Uterus (tissue), 4 donors: ENCODE results near the gene SIM2. TPM values are rescaled to one million over a fixed set of nuclear protein-coding genes. Genes with fewer than 3 reads are reported as not detected.

ENCODE experiments used
- DNase-seq, 2 donors: peaks; one replicate each; pipeline ENCODE4 v3.0.0-alpha.2; 2019 to 2020
- H3K27ac ChIP-seq, 2 donors: fragments of 200-600 bp; sonication (generic); 1 replicate in 1 of 2; 2 replicates in 1 of 2; pipeline ENCODE4 v1.5.1; 2016 to 2018
- H3K27me3 ChIP-seq, 2 donors: fragments of 200-600 bp; sonication (generic); one replicate each; pipeline ENCODE4 v1.5.1; 2018 to 2019; ENCODE audit warnings: control low read depth in 1 of 2
- H3K36me3 ChIP-seq, 2 donors: fragments of 200-600 bp; sonication (generic); one replicate each; pipeline ENCODE4 v1.5.1; 2019; ENCODE audit warnings: control low read depth in 1 of 2
- H3K4me1 ChIP-seq, 2 donors: fragments of 200-600 bp; sonication (generic); one replicate each; pipeline ENCODE4 v1.5.1; 2018 to 2019; ENCODE audit warnings: control low read depth in 1 of 2
- H3K4me3 ChIP-seq, 2 donors: fragments of 200-600 bp; sonication (generic); 1 replicate in 1 of 2; 2 replicates in 1 of 2; pipeline ENCODE4 v1.5.1; 2018 to 2019; ENCODE audit warnings: mild to moderate bottlenecking in 1 of 2
- H3K9me3 ChIP-seq, 2 donors: fragments of 200-600 bp; sonication (generic); one replicate each; pipeline ENCODE4 v1.5.1; 2019; ENCODE audit warnings: control low read depth in 1 of 2
- POLR2A ChIP-seq, 2 donors: fragments of 450-650 bp; IDR thresholded peaks; one replicate each; pipeline ENCODE4 v1.6.1; 2016; ENCODE audit warnings: antibody characterized with exemption in 2 of 2, mild to moderate bottlenecking in 1 of 2, moderate library complexity in 1 of 2
- intact Hi-C: fragments of 100-400 bp; cut with DNase I; formaldehyde crosslinking; loops from one replicate; pipeline ENCODE4 v1.15.1; 2023; ENCODE audit warnings: low total_unique reads
- total RNA-seq, 4 donors: library from RNA; depleted of rRNA in 3 of 4; stranded (reverse); fragments of >200 nt in 3 of 4; gene quantifications; one replicate each; pipeline versions ENCODE4 v1.1.0 to v1.2.4, GENCODE V29; 2014 to 2023
- TF ChIP-seq, protein P1 (sequence below), 4 experiments: fragments of 200-600 bp in 2 of 4; fragments of 450-650 bp in 2 of 4; sonication (generic) in 2 of 4; IDR thresholded peaks; one replicate each; pipeline ENCODE4 v1.5.1; 2016 to 2019; ENCODE audit warnings: antibody characterized with exemption in 4 of 4, mild to moderate bottlenecking in 2 of 4, moderate library complexity in 1 of 4
- donor health status: DM: yes; HTN: yes; CAD: no.

SIM2 gene
- total RNA-seq, 4 donors from 2014 or later = 0.21 to 0.59 TPM; not detected in 2

DNA sequence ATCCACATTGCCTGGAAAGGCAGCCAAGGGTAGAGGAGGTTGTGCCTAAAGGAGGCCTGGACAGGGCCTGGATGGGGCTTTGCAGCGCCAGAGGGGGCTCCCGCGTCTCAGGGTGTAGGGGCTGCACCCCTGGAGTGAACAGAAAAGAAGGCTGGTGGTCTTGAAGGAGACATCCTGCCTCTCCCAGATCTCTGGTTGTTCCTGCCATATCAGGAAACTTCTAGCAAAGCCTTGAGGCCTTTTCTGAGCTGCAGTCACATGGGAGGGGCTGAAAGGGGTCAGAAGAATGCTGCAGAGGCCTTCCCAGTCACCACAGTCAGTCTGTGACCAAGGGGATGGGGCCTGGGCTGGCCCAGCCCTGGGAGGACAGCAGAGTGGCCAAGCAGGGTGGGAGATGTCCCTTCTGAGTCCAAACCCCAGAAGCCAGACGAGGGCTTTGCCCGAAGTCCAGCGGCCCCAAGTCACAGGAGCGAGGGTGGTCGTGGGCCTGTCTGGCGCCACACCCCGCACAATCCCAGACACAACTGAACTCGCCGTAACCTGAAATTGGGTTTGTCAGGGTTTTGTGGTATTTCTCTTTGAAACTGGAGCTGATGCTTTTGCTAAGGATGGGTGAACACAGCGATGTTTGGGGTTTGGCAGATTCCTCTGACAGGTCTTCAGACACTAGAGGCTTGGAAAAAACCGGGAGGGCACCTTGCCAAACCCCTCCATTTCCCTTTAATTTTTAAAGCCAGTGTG, 29.6 kb downstream of the SIM2 start:
- Histone ChIP-seq H3K27ac (no peak overlapping the region), H3K9me3 (no peaks in the 10 kb centered on the region), H3K4me3 (no peak overlapping the region), H3K36me3 (no peaks in the 10 kb centered on the region), H3K27me3 (no peaks in the 10 kb centered on the region), H3K4me1 (no peaks in the 10 kb centered on the region)
- intact Hi-C loops = no loop called here
- DNase-seq = no peak
- TF ChIP-seq, protein P1, sequence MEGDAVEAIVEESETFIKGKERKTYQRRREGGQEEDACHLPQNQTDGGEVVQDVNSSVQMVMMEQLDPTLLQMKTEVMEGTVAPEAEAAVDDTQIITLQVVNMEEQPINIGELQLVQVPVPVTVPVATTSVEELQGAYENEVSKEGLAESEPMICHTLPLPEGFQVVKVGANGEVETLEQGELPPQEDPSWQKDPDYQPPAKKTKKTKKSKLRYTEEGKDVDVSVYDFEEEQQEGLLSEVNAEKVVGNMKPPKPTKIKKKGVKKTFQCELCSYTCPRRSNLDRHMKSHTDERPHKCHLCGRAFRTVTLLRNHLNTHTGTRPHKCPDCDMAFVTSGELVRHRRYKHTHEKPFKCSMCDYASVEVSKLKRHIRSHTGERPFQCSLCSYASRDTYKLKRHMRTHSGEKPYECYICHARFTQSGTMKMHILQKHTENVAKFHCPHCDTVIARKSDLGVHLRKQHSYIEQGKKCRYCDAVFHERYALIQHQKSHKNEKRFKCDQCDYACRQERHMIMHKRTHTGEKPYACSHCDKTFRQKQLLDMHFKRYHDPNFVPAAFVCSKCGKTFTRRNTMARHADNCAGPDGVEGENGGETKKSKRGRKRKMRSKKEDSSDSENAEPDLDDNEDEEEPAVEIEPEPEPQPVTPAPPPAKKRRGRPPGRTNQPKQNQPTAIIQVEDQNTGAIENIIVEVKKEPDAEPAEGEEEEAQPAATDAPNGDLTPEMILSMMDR (IDR thresholded peaks at IDR 0.05) = no peak
- TF ChIP-seq POLR2A (IDR thresholded peaks at IDR 0.05) = no peak

DNA sequence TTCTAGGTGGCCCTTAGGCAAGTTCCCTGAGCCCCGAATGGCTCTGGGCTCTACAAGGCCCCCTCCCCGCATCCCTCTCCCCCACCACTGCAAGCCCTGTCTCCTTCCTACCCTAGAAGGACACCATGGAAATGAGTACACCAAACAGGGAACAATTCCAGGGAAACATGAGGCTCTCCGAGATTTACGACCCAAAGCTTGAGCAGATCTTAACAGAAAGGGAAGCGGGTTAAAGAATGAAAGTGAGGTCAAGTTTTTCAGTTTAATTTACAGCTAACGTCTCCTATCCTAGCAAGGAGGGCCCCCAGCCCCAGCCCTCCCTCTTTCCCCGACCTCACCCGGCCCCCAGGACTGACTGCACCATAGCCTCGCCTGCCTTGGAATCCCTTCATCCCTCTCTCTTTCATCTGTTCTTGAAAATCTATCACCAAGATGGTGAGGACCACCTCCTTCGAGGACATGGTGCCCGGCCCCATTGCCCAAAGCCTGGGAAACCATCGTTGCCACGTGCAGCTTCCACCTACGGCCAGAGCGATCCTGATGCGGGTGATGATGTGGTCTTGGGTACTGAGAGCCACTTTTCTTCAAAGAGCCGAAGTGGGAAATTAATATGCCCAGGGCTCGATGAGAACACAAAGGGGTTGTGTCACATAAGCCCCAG, 30.5 kb downstream of the SIM2 start:
- H3K27me3 ChIP-seq = no peaks in the 10 kb centered on the region
- TF ChIP-seq, protein P1 (IDR thresholded peaks at IDR 0.05) = no peak
- TF ChIP-seq POLR2A (IDR thresholded peaks at IDR 0.05) = no peak

DNA sequence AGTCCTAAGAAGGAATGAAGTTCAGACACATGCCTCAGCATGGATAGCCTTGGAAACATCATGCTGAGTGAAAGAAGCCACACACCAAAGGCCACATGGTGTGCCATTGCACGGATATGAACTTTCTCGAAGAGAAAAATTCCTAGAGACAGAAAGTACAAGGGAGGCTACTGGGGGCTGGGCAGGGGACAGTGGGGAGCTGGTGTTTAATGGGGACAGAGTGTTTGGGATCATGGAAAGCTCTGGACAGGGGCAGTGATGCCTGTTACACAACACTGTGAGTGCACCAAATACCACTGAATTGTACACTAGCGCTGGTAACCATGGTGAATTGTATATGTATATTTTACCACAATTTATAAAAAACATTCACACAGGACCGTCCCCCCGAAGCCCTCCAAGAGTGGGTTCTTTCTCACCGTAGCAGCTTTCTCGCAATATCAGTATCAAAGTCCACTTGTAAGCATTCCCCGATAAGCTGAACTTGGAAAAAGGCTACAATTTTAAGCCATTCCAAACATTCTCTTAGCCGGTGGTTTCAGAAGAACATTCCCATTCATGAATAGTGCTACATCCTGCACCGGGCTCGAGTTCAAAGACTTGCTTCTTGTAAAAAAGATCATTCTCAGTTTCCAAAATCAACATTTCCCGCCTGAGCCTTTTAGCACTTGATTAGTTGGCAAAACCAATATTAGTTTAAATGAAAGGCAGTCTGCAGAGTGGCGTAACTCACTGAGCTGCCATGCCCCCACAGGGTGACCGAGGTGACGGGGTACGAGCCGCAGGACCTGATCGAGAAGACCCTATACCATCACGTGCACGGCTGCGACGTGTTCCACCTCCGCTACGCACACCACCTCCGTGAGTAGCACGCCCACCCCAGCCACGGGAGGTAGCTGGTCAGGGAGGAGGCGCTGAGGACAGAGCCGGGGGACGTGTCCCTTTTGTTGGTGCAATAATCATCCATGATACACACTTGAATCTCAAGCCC, 31.7 kb downstream of the SIM2 start:
- intact Hi-C loops = no loop called here
- H3K9me3 ChIP-seq = no peaks in the 10 kb centered on the region
- no peaks in the 10 kb centered on the region for H3K36me3 ChIP-seq
- no peak overlapping the region for H3K4me3 ChIP-seq
- no peaks in the 10 kb centered on the region for H3K27me3 ChIP-seq
- no peak for DNase-seq
- no peak overlapping the region for H3K27ac ChIP-seq
- TF ChIP-seq POLR2A (IDR thresholded peaks at IDR 0.05) = no peak
- TF ChIP-seq, protein P1 (IDR thresholded peaks at IDR 0.05) = no peak
- H3K4me1 ChIP-seq = no peaks in the 10 kb centered on the region

More for the DNA sequence above, 30.5 kb downstream of the SIM2 start:
- H3K4me3 ChIP-seq = no peak overlapping the region
- no peak for DNase-seq
- H3K9me3 ChIP-seq = no peaks in the 10 kb centered on the region
- no peaks in the 10 kb centered on the region for H3K4me1 ChIP-seq
- no peak overlapping the region for H3K27ac ChIP-seq
- no peaks in the 10 kb centered on the region for H3K36me3 ChIP-seq
- intact Hi-C loops = no loop called here

DNA sequence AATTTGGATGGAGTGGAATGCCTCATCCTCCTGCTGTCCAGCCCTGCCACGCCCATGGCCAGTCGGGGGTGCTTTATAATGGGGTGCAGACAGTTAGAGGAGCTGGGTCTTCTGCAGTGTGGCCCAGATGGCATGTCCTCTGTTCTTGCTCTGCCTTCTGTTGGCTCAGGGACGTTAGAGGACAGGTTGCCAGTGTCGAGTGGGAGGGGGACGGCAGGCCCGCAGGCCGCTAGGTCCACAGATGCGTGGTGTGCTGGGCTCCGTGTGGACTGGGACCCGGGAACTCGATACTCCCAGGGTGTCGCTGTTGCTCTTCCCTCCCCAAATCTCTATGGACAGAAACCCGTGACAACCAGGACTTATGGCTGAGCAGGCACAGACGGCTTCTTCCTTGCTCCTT, 33.3 kb downstream of the SIM2 start:
- Histone ChIP-seq H3K4me1 (no peaks in the 10 kb centered on the region), H3K27me3 (no peaks in the 10 kb centered on the region), H3K4me3 (no peak overlapping the region), H3K36me3 (no peaks in the 10 kb centered on the region), H3K9me3 (no peaks in the 10 kb centered on the region), H3K27ac (no peak overlapping the region)
- TF ChIP-seq, protein P1 (IDR thresholded peaks at IDR 0.05) = no peak
- no peak for TF ChIP-seq POLR2A (IDR thresholded peaks at IDR 0.05)
- DNase-seq = no peak
- intact Hi-C loops = no loop called here
